ENCODE results near the gene BPIFA2. TPM values are rescaled to one million over a fixed set of nuclear protein-coding genes. Genes with fewer than 3 reads are reported as not detected.

The BPIFA2 gene
- total RNA-seq, 1 donor from 2014 or later: not detected

DNA sequence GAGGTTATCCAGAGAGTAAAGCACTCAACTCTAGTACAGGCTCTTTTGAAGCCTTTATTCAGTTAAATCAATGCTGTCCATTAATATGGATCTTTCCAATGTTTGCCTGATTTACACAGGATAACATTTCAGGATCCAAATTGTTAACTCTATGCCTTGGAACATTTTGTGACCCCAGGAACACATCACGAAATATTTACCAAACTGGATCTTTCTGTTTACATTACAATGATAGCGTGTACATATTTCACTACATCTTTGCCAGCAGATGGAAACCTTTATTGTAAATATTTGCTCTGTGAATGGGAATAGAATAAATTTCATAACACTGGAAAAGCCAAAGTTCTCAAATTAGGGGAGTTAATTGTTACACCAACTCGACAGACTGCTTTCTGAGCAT, 23.5 kb downstream of the BPIFA2 start:
- H3K27me3 ChIP-seq (ENCODE audit: control insufficient read depth, insufficient read depth, low read length): no peaks in the 10 kb centered on the region
- H3K36me3 ChIP-seq (ENCODE audit: control insufficient read depth, insufficient read depth, low read length): no peaks in the 10 kb centered on the region
- TF ChIP-seq, protein P1, sequence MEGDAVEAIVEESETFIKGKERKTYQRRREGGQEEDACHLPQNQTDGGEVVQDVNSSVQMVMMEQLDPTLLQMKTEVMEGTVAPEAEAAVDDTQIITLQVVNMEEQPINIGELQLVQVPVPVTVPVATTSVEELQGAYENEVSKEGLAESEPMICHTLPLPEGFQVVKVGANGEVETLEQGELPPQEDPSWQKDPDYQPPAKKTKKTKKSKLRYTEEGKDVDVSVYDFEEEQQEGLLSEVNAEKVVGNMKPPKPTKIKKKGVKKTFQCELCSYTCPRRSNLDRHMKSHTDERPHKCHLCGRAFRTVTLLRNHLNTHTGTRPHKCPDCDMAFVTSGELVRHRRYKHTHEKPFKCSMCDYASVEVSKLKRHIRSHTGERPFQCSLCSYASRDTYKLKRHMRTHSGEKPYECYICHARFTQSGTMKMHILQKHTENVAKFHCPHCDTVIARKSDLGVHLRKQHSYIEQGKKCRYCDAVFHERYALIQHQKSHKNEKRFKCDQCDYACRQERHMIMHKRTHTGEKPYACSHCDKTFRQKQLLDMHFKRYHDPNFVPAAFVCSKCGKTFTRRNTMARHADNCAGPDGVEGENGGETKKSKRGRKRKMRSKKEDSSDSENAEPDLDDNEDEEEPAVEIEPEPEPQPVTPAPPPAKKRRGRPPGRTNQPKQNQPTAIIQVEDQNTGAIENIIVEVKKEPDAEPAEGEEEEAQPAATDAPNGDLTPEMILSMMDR (IDR thresholded peaks at IDR 0.05; ENCODE audit: insufficient read depth, low read length, severe bottlenecking): no peak
- H3K4me3 ChIP-seq (ENCODE audit: low read depth, low read length): no peak overlapping the region
- FAIRE-seq (no peak), DNase-seq (ENCODE audit: low read depth) (no peak)

DNA sequence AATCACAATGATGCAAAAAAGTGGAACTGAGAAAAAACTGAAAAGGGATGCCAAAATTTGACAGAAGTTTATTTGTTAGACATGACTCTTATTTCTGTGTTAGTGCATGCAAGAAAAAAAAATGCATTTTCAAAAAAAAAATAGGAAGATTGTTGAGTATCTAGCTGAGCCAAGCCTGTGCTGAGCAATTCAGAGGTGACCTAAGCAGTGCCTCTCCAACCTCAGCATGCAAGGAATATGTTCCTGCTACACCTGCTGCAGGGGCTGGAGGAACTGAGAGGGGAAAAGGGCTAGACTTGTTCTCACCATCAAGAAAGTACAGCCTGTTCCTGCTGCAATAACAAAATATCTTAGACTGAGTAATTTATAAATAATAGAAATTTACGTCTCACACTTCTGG, 24.0 kb downstream of the BPIFA2 start:
- Histone ChIP-seq H3K36me3 (ENCODE audit: control insufficient read depth, insufficient read depth, low read length) (no peaks in the 10 kb centered on the region), H3K27me3 (ENCODE audit: control insufficient read depth, insufficient read depth, low read length) (no peaks in the 10 kb centered on the region), H3K4me3 (ENCODE audit: low read depth, low read length) (no peak overlapping the region)
- TF ChIP-seq, protein P1 (IDR thresholded peaks at IDR 0.05; ENCODE audit: insufficient read depth, low read length, severe bottlenecking): no peak
- FAIRE-seq (no peak), DNase-seq (ENCODE audit: low read depth) (no peak)

GRCh38 chr20:33192912-33193501, 25.0 kb downstream of the BPIFA2 start:
- Histone ChIP-seq H3K36me3 (ENCODE audit: control insufficient read depth, insufficient read depth, low read length) (no peaks in the 10 kb centered on the region), H3K27me3 (ENCODE audit: control insufficient read depth, insufficient read depth, low read length) (no peaks in the 10 kb centered on the region), H3K4me3 (ENCODE audit: low read depth, low read length) (no peak overlapping the region)
- TF ChIP-seq, protein P1 (IDR thresholded peaks at IDR 0.05; ENCODE audit: insufficient read depth, low read length, severe bottlenecking): no peak
- peak; percentile 89 for FAIRE-seq
- no peak for DNase-seq (ENCODE audit: low read depth)

GRCh38 chr20:33199026-33199425, 31.1 kb downstream of the BPIFA2 start:
- DNase-seq (ENCODE audit: low read depth) (no peak), FAIRE-seq (no peak)
- H3K36me3 ChIP-seq (ENCODE audit: control insufficient read depth, insufficient read depth, low read length): no peaks in the 10 kb centered on the region
- no peak overlapping the region for H3K4me3 ChIP-seq (ENCODE audit: low read depth, low read length)
- TF ChIP-seq, protein P1 (IDR thresholded peaks at IDR 0.05; ENCODE audit: insufficient read depth, low read length, severe bottlenecking): no peak
- no peaks in the 10 kb centered on the region for H3K27me3 ChIP-seq (ENCODE audit: control insufficient read depth, insufficient read depth, low read length)

GRCh38 chr20:33202451-33202850, 34.5 kb downstream of the BPIFA2 start:
- no peaks in the 10 kb centered on the region for H3K36me3 ChIP-seq (ENCODE audit: control insufficient read depth, insufficient read depth, low read length)
- DNase-seq (ENCODE audit: low read depth) (no peak), FAIRE-seq (no peak)
- H3K27me3 ChIP-seq (ENCODE audit: control insufficient read depth, insufficient read depth, low read length): no peaks in the 10 kb centered on the region
- H3K4me3 ChIP-seq (ENCODE audit: low read depth, low read length): no peak overlapping the region
- TF ChIP-seq, protein P1 (IDR thresholded peaks at IDR 0.05; ENCODE audit: insufficient read depth, low read length, severe bottlenecking): no peak

GRCh38 chr20:33203444-33203843, 35.5 kb downstream of the BPIFA2 start:
- TF ChIP-seq, protein P1 (IDR thresholded peaks at IDR 0.05; ENCODE audit: insufficient read depth, low read length, severe bottlenecking): no peak
- DNase-seq (ENCODE audit: low read depth) (no peak), FAIRE-seq (no peak)
- Histone ChIP-seq H3K36me3 (ENCODE audit: control insufficient read depth, insufficient read depth, low read length) (no peaks in the 10 kb centered on the region), H3K4me3 (ENCODE audit: low read depth, low read length) (no peak overlapping the region), H3K27me3 (ENCODE audit: control insufficient read depth, insufficient read depth, low read length) (no peaks in the 10 kb centered on the region)

Measured in bronchial epithelial cell (primary cell).